Measurements from ENCODE around the gene UFD1.

DNA sequence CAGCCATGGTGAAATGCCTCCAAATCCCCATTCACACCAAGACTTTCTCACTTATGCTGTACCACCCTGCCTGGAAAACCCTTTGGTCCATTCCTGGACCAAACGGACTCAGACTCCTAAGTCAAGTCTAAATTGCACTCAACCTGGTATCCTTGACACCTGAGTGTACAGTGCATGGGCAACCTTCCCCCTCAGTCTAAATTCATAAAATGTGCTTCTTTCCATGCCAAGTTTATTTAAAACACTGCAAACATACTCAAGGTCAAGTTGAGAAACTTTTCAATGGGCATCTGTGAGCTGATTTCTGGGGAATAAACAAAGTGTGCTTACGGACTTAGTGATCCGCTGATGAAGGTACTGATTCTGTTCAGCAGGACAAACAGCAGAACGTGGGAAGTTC, 73.9 kb downstream of the UFD1 start:
- no peak for TF ChIP-seq POLR2AphosphoS5 (IDR thresholded peaks at IDR 0.05; ENCODE audit: control insufficient read depth, insufficient read depth, low read depth, low read length)
- no peak for TF ChIP-seq NFIX (CRISPR knock-in tag; IDR thresholded peaks at IDR 0.05; ENCODE audit: low read depth)
- TF ChIP-seq ZNF134 (CRISPR knock-in tag; conservative IDR thresholded peaks at IDR 0.05): no peak
- no peak for TF ChIP-seq GATAD2A (IDR thresholded peaks at IDR 0.05)
- TF ChIP-seq PHF8 (IDR thresholded peaks at IDR 0.05; ENCODE audit: borderline replicate concordance, low read length): no peak
- no peak for TF ChIP-seq JUN (IDR thresholded peaks at IDR 0.05; ENCODE audit: borderline replicate concordance, low read depth, low read length)
- no peak for TF ChIP-seq JUN (CRISPR knock-in tag; IDR thresholded peaks at IDR 0.05; ENCODE audit: borderline replicate concordance)
- TF ChIP-seq CBX3 (IDR thresholded peaks at IDR 0.05; ENCODE audit: borderline replicate concordance in 1 of 2, low read length in 2 of 2): no peak
- no peak for TF ChIP-seq SMC3 (conservative IDR thresholded peaks at IDR 0.05; ENCODE audit: insufficient read depth, low read depth, low read length)
- TF ChIP-seq ZNF274 (IDR thresholded peaks at IDR 0.05; ENCODE audit: borderline replicate concordance, low read depth, low read length): no peak
- TF ChIP-seq POLR2A (conservative IDR thresholded peaks at IDR 0.05): no peak
- TF ChIP-seq, protein P1, sequence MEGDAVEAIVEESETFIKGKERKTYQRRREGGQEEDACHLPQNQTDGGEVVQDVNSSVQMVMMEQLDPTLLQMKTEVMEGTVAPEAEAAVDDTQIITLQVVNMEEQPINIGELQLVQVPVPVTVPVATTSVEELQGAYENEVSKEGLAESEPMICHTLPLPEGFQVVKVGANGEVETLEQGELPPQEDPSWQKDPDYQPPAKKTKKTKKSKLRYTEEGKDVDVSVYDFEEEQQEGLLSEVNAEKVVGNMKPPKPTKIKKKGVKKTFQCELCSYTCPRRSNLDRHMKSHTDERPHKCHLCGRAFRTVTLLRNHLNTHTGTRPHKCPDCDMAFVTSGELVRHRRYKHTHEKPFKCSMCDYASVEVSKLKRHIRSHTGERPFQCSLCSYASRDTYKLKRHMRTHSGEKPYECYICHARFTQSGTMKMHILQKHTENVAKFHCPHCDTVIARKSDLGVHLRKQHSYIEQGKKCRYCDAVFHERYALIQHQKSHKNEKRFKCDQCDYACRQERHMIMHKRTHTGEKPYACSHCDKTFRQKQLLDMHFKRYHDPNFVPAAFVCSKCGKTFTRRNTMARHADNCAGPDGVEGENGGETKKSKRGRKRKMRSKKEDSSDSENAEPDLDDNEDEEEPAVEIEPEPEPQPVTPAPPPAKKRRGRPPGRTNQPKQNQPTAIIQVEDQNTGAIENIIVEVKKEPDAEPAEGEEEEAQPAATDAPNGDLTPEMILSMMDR (IDR thresholded peaks at IDR 0.05 in 2 of 3, conservative IDR thresholded peaks at IDR 0.05 in 1 of 3; ENCODE audit: insufficient read depth in 2 of 3, low read depth in 1 of 3, low read length in 3 of 3): no peak
- TF ChIP-seq HDGF (IDR thresholded peaks at IDR 0.05): no peak
- no peak for TF ChIP-seq GABPB2 (CRISPR knock-in tag; conservative IDR thresholded peaks at IDR 0.05)
